Testis (tissue), 3 donors: ENCODE measurements around the gene PPOX. TPM values are rescaled to one million over a fixed set of nuclear protein-coding genes. Genes with fewer than 3 reads are reported as not detected.

Experiments
- DNase-seq: peaks from one replicate; pipeline ENCODE4 v3.0.0-alpha.2; 2019
- H3K27ac ChIP-seq, 2 donors: fragments of 200-600 bp; sonication (generic); one replicate each; pipeline ENCODE4 v1.5.1; 2019
- H3K27me3 ChIP-seq: fragments of 200-600 bp; sonication (generic); one replicate; pipeline ENCODE4 v1.5.1; 2019
- H3K36me3 ChIP-seq: fragments of 200-600 bp; sonication (generic); one replicate; pipeline ENCODE4 v1.5.1; 2017; ENCODE audit warnings: low read depth; ENCODE audit errors: missing control alignments
- H3K4me1 ChIP-seq: fragments of 200-600 bp; sonication (generic); one replicate; pipeline ENCODE4 v1.5.1; 2019
- H3K4me3 ChIP-seq, 2 donors: fragments of 200-600 bp; sonication (generic); one replicate each; pipeline ENCODE4 v1.5.1; 2017 to 2019
- H3K9me3 ChIP-seq: fragments of 200-600 bp; sonication (generic); one replicate; pipeline ENCODE4 v1.5.1; 2017
- CTCF ChIP-seq, 3 experiments: fragments of 450-650 bp in 2 of 3; fragments of 200-600 bp in 1 of 3; sonication (generic) in 1 of 3; IDR thresholded peaks; one replicate each; pipeline ENCODE4 v1.5.1; 2016 to 2019; ENCODE audit warnings: antibody characterized with exemption in 3 of 3, mild to moderate bottlenecking in 2 of 3, moderate library complexity in 1 of 3
- POLR2A ChIP-seq: fragments of 450-650 bp; IDR thresholded peaks from one replicate; pipeline ENCODE4 v1.6.1; 2017; ENCODE audit warnings: antibody characterized with exemption, mild to moderate bottlenecking, moderate library complexity
- WGBS, 2 donors: methylation state at CpG; one replicate each; pipeline ENCODE4 v1.1.5; 2018; 5-methylcytosine and 5-hydroxymethylcytosine counted together
- intact Hi-C: fragments of 100-400 bp; cut with DNase I; formaldehyde crosslinking; loops from one replicate; pipeline ENCODE4 v1.15.1; 2023; ENCODE audit warnings: low total_unique reads
- polyA plus RNA-seq: library from polyadenylated mRNA; stranded (reverse); fragments of 350-450 nt; fragmentation: Illumina TruSeq; extraction: RNeasy Lipid Tissue Mini Kit (QIAGEN cat#74804); gene quantifications from one replicate; pipeline ENCODE4 v1.2.3, GENCODE V29; 2014; ENCODE audit warnings: low read depth, low replicate concordance; ENCODE audit not compliant: insufficient read depth
- total RNA-seq, 2 donors: library from RNA; depleted of rRNA; stranded (reverse); fragments of >200 nt; gene quantifications; one replicate each; pipeline ENCODE4 v1.2.3, GENCODE V29; 2016

Gene PPOX
- total and polyA plus RNA-seq, 3 donors from 2014 or later = 19.5 to 24.8 (median 20.5) TPM

DNA sequence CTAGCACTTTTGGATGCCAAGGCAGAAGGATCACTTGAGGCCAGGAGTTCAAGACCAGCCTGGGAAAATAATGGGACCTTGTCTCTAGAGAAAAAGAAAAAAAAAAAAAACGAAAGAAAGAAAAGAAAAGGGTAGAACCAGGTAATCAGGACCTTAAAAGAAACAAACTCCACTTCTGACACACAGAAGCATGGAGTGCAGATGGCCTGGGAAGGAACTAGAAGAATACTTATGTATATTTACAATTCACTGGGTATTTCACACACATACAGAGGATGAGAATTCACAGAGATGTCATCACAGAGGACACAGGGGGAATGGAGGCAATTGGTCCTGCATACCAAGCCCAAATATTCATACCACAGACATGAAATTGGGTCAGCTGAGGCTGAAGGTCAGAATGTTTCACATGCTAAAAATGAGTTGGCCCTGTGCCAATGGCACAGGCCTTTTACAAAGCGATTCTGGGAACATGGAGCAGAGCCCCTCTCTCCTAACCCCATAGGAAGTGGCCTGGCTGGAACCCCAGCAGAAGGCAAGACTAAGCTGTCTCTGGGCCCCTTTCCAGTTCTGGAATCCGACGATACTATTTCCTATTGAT is 6.7 kb downstream of the PPOX start:
- DNase-seq = no peak
- H3K36me3 ChIP-seq = no peaks in the 10 kb centered on the region

DNA sequence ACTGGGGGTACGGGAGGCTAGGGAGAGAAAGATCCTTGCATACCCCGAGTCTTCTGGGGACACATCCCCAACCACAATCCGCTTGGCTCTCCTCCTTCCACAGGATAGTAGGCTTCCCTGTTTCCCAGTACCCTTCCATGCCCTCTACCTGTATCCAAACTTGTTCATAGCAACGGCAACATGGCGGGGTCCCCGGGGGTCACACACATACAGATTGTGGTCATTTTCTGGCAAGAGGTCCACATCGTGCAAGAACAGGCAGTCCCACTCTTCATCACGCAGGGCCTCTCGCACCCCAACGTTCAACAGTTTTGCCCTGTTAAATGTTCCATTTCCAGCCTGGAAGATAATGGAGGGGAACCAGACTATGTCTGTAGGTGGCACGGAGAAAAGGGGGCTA is 7.5 kb downstream of the PPOX start:
- TF ChIP-seq CTCF (IDR thresholded peaks at IDR 0.05) (no peak), POLR2A (no peak)

More for the DNA sequence above, 6.7 kb downstream of the PPOX start:
- intact Hi-C loops = no loop called here
- Histone ChIP-seq H3K4me1 (peaks cover 19% of the 10 kb centered on the region), H3K27me3 (no peaks in the 10 kb centered on the region), H3K9me3 (no peaks in the 10 kb centered on the region), H3K27ac (no peak overlapping the region), H3K4me3 (no peak overlapping the region)
- TF ChIP-seq POLR2A (no peak), CTCF (IDR thresholded peaks at IDR 0.05) (no peak)
- 51 to 53% methylated on average over 4 of the region's 4 CpGs for WGBS, 2 donors

GRCh38 chr1:161174911-161175310 is 8.7 kb downstream of the PPOX start:
- TF ChIP-seq POLR2A (no peak), CTCF (IDR thresholded peaks at IDR 0.05) (no peak)
- no peaks in the 10 kb centered on the region for H3K27me3 ChIP-seq
- H3K36me3 ChIP-seq = no peaks in the 10 kb centered on the region
- no peak for DNase-seq
- no peak overlapping the region for H3K27ac ChIP-seq
- intact Hi-C loops = no loop called here
- H3K4me3 ChIP-seq = no peak overlapping the region
- H3K4me1 ChIP-seq = peaks cover 19% of the 10 kb centered on the region
- no peaks in the 10 kb centered on the region for H3K9me3 ChIP-seq
- WGBS, 2 donors = 92 to 95% methylated on average over 11 of the region's 11 CpGs

More for the DNA sequence above, 7.5 kb downstream of the PPOX start:
- 94 to 95% methylated on average over 11 of the region's 11 CpGs for WGBS, 2 donors
- intact Hi-C loops = no loop called here
- Histone ChIP-seq H3K4me3 (no peak overlapping the region), H3K9me3 (no peaks in the 10 kb centered on the region), H3K27me3 (no peaks in the 10 kb centered on the region), H3K36me3 (no peaks in the 10 kb centered on the region), H3K4me1 (peaks cover 19% of the 10 kb centered on the region), H3K27ac (no peak overlapping the region)
- no peak for DNase-seq

DNA sequence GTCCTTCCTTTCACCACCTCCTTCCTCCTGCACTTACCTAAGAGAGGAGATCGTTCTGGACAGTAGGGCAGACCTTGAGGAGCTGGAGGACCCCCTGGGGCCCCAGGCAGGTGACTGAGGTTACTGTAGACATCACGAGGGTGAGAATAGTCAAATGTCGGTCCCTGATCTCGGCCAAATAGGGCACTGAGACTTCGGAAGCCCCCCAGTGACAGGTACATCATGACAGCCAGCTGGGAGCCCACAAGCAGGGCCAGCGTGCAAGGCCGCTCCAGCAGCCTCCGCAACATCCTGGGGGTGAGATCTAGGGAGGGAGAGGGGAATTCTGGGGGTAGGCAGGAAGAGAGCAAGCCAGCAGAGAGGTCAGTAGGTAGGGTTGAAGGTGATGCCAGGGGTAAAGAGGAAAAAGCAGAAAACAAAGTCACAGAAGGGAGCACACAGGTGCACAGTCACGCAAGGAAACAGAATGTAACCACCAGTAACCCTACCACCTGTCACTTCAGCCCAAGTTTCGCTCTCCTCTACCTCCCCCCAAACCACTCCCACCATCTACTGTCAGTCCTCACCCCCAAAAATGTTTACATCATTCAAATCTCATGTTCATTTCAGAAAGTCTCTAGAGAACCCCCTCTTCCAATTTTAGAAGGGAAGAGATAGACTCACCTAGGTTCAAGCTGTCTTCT is 9.7 kb downstream of the PPOX start:
- peak overlapping the region in 1 of 2 donors; percentile 24 for H3K27ac ChIP-seq
- 81 to 86% methylated on average over 9 to 10 of the region's 10 CpGs for WGBS, 2 donors
- no peak for TF ChIP-seq CTCF (IDR thresholded peaks at IDR 0.05)
- TF ChIP-seq POLR2A = no peak
- H3K4me1 ChIP-seq = peaks cover 19% of the 10 kb centered on the region
- intact Hi-C loops = no loop called here
- H3K9me3 ChIP-seq = no peaks in the 10 kb centered on the region
- H3K36me3 ChIP-seq = no peaks in the 10 kb centered on the region
- no peak overlapping the region for H3K4me3 ChIP-seq
- DNase-seq = no peak
- no peaks in the 10 kb centered on the region for H3K27me3 ChIP-seq
